ENCODE measurements around the gene FXYD3.
A peak's percentile ranks its signal among the peaks of the same experiment; 100 is the strongest.

FXYD3 gene

GRCh38 chr19:35107545-35107944, 8.1 kb upstream of the FXYD3 start:
- no peak for DNase-seq

GRCh38 chr19:35108730-35109129, 6.9 kb upstream of the FXYD3 start:
- DNase-seq = no peak

DNA sequence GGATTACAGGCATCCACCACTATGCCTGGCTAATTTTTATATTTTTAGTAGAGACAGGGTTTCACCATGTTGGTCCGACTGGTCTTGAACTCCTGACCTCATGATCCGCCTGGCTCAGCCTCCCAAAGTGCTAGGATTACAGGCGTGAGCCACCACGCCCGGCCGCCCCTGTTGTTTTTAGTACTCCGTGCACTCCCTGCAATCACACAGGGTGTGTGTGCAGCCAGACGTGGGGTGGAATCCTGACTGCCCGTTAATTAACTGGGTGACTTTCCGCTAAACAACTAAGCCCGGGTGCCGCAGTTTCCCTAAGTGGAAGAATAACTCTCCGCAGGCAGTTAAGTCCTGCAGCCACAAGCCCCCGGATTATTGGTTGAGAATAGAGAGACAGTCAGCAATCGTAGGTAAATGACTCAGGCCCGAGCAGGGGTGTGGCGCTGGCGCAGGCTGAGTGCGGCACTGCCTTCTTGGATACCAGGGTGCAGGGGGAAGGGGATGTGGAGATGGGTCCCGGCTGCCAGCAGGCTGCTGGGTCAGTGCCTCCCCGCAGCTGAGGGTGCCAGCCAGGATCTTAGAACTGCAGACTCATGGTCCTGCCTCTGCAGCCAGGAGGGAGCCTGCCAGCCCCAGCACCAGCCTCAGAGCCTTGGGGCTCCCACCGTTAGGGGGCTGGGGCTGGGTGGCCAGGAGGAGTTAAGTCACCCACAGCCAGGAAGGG, 6.1 kb upstream of the FXYD3 start:
- no peak for DNase-seq

DNA sequence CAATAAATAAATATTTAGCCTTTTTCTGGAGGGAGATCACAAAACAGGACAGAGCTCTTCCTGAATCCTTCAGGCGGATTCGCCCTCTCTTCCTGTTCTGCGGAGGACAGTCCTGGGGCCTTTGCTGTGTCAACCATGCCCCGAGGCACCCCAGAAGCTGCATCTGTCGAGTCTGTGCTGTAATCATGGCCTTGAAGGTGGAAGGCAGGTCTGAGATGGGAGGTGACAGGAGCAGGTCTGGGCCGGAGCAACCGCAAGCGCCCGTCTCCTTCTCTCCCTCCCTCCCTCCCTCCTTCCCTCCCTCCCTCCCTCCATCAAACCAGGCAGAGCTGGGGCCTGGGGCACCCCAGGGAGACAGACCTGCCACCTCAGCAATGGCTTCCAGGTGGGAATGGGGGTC, 4.6 kb upstream of the FXYD3 start:
- DNase-seq = no peak

DNA sequence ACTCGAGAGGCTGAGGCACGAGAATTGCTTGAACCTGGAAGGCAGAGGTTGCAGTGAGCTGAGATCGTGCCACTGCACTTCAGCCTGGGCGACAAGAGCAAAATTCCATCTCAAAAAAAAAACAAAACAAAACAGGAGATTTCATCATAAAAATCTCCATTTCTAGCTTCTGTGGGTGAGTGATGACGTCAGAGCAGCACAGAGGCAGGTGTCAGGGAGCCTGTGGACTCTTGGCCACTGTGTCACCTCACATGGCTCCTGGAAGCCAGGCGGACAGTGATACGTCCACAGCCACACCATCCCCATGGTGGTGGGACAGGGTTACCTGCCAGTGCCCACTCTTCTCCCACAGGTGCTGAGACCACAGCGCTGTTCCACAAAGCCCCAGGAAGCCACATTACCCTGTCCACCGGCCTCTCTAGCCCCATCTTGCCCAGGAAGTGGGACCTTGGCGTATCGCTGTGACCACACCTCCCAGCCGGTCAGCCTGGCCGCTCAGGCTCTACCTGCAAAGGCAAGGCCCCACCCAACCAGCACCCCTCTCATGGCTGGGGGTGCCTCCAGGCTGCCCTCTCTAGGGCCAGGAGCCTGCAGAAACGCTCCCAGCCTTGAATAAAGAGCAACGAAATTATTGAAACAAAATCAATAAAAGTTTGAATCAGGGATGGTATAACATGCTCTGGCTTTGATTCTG, 2.5 kb upstream of the FXYD3 start:
- no peak for DNase-seq

GRCh38 chr19:35114353-35115176, 1.1 kb upstream of the FXYD3 start:
- DNase-seq = peak; percentile 62

- DNase-seq = no peak
Measured at GRCh38 chr19:35116072-35116801, 614 bp downstream of the FXYD3 start.

GRCh38 chr19:35117116-35117515, 1.5 kb downstream of the FXYD3 start:
- no peak for DNase-seq

DNA sequence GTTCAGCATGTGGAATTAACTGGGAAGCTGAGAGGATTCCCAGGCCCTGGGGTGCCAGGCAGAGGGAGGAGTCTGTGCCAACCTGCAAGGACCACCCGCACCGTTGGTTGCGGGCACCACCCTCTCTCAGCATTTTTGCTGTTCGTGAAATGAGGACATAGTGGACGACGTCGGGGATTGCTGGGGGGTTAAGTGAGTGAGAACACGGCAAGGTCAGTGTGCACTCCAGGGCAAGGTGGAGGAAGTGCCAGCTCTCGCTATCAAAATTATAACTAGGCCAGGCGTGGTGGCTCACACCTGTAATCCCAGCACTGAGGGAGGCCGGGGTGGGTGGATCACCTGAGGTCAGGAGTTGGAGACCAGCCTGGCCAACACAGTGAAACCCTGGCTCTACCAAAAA, 2.2 kb downstream of the FXYD3 start:
- no peak for DNase-seq

GRCh38 chr19:35118268-35119020, 2.8 kb downstream of the FXYD3 start:
- no peak for DNase-seq

DNA sequence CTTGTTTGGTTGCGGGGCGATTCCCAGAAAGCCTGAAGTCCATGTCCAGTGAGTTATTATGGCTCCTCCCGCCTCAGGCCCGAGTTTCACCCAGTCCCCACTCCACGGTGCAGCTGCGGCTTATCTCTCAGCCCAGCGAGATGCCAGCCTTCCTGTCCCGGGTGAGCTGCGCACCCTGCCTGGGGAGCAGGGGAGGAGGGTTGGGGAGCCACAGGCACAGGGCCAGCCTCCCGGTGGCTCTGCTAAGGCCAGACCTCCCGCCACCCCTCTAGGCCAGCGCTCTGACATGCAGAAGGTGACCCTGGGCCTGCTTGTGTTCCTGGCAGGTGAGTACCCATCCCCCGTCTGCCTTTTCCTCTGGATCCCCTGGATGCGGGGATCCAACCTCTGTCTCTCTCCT, 3.5 kb downstream of the FXYD3 start:
- no peak for DNase-seq

DNA sequence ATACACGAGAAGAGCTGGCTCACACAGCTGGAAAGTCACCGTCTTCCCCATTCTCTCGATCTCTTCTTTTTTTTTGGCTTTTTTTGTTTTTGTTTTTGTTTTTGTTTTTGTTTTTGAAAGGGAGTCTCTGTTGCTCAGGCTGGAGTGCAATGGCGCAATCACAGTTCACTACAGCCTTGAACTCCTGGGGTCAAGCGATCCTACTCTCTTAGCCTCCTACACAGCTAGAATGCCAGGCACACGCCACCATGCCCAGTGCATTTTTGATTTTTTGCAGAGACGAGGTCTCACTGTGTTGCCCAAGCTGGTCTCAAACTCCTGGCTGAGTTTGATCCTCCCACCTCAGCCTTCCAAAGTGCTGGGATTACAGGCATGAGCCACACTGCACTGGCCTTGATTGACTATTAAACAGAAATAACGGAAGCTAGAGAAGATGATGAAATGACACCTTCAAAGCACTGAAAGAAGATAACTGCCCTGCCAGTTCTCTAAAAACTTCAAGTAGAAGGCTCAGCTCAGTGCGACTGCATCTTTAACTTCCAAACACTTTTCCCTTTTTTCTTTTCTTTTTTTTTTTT, 4.0 kb downstream of the FXYD3 start:
- no peak for DNase-seq

GRCh38 chr19:35120492-35120891, 4.9 kb downstream of the FXYD3 start:
- DNase-seq = no peak

DNA sequence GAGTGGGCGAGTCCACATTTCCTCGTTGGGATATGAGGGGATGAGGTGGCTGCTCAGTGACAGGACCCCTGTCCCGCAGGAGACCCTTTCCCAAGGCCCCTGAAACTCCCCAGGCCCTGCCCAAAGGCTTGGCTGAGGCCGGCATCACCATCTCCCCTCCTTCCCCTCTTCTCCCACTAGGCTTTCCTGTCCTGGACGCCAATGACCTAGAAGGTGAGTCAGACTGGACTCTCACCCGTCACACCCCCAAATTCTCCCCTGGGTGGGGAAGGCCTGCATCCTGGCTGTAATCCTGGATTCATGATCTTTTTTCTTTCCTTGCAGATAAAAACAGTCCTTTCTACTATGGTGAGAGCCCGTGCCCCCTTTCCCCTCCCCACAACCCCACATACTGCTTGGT, 5.3 kb downstream of the FXYD3 start:
- no peak for DNase-seq

GRCh38 chr19:35122687-35123551, 7.3 kb downstream of the FXYD3 start:
- no peak for DNase-seq

- no peak for DNase-seq
Measured at GRCh38 chr19:35123573-35123972, 8.0 kb downstream of the FXYD3 start.

DNA sequence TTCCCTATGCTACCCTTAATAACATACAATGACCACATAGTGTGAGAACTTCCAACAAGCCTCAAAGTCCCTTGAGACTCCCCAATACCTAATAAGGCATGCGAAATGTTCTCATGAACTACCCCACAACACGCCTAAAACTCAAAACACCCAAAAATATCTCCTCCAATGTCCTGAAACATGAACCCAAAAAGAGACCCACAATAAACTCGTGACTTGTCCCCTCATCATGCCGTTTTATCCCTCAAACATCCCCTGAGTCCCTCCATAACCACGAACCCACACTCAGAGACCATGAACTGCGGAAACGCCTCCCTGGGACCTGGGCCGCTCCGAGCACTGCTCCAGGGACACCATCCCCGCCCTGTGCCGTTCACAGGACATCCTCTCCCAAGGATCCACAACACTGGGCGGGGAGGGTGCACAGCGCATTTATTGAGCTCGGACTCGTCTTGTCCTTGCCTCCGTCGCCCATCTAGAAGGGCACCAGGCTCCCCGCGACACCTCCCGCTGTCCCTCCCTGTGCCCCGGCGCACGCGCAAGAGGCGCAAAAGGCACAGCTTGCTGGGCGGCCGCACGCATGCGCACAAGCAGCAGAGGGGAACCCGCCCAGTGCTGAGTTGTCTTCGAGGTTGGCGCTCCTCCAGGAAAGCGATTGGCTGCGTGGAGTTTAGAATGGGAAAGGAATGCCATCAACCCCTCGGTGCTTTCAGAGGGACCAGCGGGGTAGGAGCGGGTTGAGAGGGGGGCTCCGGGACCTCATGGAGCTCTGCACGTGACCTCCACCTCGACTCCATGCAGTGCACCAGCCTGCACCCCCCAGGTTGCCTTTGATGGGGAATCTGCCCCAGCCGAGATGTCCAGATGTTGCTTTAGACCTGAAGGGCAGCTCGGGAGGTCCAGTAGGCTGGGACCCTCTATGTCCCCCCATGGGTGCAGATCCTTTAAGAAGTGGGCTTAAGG, 8.8 kb downstream of the FXYD3 start:
- DNase-seq = peak; percentile 73

- no peak for DNase-seq
Measured at GRCh38 chr19:35125270-35125717, 9.7 kb downstream of the FXYD3 start.
